ENCODE measurements around the gene WWOX.

GRCh38 chr16:78570399-78571141 is 471.1 kb downstream of the WWOX start:
- TF ChIP-seq CTCF (IDR thresholded peaks at IDR 0.05) (no peak), POLR2A (IDR thresholded peaks at IDR 0.05) (no peak)

Data from right lobe of liver (tissue), 4 donors.